HUDEP-2 (cell line): ENCODE results near the gene UGT2A3.

Source experiments
- DNase-seq, 76 experiments: peaks; one replicate each; lab custom pipeline; 2025; ENCODE audit not compliant: unreplicated experiment in 76 of 76; lab: John Stamatoyannopoulos, UW

Gene UGT2A3

DNA sequence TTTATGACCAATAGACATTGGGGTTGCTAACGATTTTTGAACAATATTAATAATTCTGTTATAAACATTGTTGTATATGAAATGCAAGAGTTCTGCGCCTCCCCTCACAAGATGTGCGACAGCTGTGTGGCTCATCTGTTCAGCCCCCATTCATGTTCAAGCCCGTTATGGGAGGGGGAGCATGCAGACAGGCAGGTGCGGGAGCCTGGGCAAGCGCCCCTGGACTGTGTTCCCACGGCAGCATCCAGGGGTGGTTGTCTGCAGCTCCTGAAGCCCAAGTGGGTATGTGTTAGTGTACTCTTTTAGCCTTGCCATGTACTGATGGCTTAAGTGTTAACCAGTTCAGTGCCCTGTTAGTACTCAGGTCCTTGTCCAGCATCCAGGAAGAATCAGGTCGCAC is 34.6 kb downstream of the UGT2A3 start:
- DNase-seq, result no peak

DNA sequence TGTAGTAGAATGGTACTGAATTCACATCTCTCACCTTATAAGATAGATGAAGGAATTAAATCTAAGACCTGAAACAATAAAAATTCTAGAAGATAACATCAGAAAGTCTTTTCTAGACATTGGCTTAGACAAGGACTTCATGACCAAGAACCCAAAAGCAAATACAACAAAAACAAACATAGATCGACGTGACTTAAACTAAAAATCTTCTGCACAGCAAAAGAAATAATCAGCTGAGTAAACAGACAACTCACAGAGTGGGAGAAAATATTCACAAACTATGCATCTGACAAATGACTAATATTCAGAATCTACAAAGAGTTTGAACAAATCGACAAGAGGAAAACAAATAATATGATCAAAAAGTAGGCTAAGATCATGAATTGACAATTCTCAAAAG is 38.8 kb downstream of the UGT2A3 start:
- no peak for DNase-seq

DNA sequence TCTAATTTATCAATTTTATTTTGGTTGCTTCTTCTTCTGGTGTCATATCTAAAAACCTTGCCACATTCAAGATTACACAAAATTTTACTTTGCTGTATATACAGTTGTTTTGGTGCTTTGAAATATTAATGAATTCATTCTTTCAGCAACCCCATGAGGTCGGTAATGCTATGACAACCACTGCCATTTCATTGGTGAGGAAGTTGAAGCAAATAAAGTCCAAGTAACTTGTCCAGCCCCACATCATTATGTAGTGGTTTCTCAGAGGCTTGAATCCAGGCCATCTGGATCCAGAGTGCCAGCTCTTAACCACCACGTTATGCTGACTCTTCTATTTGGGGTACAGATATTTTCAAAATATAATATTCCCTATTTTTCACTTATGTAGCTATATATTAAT is 42.2 kb downstream of the UGT2A3 start:
- DNase-seq, result no peak

DNA sequence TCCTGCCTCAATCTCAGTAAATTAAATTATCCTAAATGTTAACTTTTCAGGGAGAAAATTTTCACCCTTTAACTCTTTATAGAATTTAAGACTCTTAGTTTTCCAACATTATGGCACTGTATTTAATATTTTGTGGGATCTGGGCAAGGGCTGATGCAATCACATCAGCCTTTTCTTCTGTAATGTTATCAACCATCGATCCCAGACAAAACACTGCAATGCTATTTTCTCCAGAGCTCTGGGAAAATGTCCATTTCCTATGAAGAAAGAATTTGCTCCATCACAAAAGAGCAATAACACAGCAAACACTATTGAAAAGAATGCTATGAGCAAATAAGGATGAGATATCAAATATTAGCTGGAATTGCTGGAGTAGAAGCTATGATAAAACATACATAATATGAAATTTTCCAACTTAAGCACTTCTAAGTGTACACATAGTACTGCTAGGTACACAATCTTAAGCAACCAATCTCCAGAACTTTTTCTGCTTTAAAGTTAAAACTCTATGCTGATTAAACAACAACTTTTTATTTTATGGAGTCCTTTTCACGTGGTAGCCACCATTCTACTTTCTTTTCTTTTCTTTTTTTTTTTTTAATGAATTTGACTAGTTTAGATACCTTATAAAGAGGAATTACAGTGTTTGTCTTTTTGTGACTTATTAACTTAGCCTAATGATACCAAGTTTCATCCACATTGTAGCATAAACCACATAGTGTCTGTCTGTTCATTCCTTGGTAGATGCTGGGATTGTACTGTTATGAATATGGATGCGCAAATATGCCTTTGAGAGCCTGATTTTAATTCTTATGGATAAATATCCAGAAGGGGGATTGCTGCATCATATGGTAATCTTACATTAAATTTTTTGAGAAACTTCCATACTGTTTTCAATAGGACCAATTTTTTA is 43.6 kb downstream of the UGT2A3 start:
- no peak for DNase-seq

DNA sequence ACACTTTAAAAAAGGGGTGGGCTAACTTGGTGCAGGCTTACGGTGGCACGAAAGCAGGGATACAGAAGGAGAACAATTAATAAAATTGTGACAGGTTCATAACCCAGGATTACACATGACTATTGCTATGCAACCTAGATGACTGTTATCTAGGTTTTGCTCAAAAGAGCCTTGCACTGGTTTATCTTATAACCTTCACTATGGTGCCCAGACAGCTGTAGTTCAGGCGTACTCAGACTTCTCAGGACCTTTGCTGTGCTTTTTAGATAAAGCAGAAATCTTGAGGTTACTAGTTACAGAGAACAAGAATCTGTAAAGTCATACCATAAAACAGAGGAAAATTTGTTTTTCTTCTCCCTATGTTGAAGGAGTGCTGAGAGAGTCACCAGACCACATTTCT is 44.4 kb downstream of the UGT2A3 start:
- DNase-seq, result no peak

DNA sequence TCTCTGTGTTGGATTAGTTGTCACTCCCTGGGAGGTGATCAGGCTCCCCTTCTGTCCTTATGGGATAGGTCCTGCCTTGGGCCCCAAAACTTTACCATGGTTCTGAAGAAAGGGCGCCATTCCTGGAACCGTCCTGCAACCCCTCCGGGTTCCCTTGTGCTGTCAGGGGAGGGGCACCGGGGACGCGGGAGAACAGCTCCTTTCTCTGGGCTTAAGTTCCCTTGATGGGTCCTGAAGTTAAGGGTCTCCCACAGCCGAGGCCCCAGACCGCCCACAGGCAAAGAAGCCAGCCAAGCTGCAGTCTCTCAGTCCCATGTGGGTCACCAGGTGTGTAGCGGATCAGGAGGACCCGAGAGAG is 44.8 kb downstream of the UGT2A3 start:
- DNase-seq, result no peak

DNA sequence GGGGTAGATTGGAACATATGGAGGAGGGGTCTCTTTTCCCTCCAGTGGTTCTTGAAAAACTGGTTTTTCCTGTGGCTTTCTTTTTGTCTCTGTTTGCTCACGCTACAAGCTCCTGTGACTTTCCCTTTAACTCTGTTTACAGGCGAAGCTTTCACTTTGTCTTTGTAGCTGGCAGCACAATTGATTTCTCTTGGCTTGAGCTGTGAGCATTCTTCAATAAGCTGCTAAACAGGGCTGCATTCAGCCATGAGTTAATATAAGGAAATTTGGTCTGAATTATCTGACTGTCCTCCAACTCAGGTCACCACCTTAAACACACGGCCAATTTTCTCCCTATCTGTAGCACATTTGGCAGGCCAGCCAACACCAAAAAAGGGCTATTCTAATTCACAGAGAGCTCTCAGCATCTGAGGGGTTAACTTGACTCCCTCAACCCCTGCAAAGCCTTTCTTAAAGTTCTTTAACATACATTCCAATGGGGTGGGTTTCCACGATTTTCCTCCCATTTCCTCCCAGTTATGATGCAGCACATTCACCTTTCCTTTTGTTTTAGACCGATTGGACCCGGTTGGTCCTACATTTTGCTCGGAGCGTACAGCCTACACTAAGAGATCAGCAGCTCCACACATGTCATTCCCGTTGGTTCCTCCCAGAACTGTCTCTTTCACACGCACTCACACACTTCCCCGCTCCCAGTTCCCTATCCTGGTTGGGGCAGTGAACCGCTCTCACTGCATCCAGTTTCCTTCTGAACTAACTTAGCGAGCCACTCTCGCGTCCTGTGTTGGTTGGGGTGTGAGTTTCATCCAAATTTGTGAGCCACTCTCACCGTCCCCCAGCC is 45.4 kb downstream of the UGT2A3 start:
- no peak for DNase-seq

DNA sequence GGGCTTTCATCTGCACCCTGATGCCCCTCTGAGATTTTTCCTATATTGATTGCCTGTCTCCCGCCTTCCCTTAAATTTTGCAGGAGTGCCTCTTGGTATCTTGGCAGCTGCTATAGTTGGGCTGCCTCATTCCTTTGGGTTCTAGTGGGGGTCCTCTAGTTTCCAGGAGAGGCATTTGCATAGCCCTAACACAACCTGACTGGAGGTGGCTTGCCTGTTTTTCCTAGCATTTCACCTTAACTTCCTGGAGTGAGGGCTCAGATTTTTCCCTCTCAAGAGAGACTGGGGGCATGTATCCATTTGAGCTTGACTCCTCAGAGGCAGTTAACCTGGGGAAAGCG is 46.0 kb downstream of the UGT2A3 start:
- no peak for DNase-seq

DNA sequence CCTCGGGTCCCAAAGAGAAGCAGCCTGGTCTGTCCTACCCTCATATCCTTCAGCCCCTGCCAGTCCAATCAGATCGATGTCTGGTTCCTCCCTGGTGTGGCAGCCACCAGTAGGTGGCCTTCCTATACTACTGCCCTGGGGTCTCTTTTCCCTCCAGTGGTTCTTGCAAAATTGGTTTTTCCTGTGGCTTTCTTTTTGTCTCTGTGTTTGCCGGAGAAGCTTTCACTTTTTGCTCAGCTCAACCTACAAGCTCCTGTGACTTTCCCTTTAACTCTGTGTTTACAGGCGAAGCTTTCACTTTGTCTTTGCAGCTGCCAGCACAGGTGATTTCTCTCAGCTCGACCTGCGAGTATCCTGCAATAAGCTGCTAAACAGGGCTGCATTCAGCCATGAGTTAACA is 46.8 kb downstream of the UGT2A3 start:
- peak in 6 of 76 experiments; percentile 1 to 9 (median 6) for DNase-seq

DNA sequence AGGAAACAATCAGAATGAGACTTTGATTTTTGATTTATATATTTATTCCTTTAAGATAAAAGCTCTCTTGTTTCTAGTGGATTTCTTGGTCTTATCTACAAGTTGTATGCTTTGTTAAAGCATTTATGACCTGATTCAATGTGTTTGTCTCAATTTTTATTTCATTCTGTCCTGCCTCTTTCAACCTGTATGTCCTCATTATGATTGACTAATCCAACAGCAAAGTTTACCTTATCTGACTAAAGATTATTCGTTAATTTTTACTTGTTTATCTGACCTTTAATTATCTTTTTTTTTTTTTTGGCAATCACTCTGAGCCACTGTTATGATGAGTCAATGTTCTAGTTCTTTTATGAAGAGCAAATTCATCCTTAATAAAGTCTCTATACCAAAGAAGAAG is 54.9 kb downstream of the UGT2A3 start:
- no peak for DNase-seq

DNA sequence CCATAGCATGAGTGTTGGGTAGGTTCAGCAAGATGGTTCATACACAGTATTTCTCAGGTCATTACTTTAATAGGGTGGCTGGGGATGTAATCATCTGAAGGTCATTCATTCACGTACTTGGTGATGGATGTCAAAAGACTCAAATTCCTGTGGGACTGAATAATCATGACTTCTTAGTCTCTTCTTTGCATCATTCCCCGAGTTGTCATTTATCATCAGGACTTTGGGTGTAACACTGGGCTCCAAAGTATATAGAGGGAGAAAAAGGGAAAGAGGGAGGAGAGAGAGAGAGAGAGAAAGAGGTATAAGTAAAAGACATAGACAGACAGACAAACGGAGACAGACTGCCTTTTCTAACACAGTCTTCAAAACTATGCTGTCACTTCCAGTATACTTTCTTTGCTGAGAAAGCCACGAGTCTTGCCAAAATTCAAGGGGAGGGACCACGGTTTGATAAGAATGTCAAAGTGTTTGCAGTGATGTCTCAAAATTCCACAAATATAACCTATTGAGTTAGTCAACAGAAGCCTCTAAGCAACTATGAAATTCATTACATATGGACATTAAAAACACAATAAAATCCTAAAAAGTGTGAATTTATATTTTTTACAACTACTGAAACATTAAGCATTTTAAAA is 55.9 kb downstream of the UGT2A3 start:
- DNase-seq, result no peak

DNA sequence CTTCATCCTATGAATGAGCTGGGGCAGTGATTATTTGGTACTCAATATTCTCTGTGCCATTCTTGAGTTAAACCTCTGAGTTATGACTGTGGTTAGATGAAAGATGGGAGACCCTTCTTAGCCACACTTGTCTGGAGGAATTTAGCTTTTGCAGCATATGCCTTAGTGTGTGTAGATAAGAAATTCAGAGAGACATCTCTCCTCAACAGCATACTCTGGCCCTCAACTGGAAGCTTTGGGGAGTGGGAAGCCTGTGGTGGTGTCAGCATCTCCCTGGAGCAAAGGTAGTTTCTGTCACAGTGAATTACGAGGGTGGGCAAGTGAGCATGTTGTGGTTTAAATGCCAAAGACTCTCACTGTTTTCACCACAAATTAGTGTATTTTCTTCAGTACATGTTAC is 58.7 kb downstream of the UGT2A3 start:
- no peak for DNase-seq

DNA sequence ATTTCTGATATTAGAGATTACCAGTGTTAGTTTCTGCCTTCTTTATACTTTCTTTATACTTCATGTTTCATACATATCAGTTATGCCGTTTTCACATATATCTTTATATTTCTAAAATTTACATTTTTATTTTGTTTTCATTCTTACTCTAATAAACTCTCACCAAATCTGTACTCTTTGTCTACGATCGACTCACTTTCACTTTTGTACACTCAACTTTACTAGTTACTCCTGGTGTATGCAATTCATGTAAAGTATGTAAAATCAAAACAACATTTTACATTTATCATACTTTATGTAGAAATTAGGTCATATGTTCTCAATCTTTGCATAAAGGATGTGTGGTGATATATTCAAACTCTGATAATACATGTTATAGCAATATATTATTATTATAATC is 59.9 kb downstream of the UGT2A3 start:
- no peak for DNase-seq

DNA sequence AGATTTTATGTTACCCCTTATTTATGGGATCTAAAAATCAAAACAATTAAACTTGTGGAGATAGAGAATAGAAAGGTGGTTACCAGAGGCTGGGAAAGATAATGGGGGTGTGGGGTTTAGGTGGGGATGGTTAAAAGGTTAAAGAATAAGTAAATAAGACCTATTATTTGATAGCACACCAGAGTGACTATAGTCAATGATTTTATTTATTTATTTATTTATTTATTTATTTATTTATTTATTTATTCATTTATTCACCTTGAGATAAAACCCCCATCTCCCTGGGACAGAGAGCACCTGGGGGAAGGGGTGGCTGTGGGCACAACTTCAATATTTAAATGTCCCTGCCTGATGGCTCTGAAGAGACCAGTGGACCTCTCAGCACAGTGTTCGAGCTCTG is 66.1 kb downstream of the UGT2A3 start:
- no peak for DNase-seq

DNA sequence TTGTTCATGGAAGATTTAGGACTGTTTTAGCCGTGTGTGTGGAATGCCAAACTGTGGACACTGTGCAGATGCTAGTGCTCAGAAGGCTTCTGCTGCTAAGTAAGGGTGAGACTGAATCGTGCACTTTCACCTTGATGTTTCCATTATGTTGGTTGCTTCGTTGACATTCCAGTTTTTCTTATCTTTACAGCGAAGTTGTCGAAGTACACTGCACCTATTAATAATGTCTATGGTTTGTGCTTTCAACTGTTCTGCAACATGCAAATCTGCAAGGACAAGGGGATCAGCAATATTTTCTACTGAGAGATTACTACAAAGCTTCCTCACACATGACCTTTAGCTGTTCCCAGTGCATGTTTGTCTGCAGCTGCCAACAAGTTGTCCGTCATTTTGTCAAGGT is 67.7 kb downstream of the UGT2A3 start:
- no peak for DNase-seq
